HG02884 (cell line): ENCODE results near the gene B4GALT3.

Experiments
- ATAC-seq: cut with Tn5 transposase; IDR thresholded peaks from one replicate; pipeline ENCODE4 v1.9.1; 2021; ENCODE audit warnings: mild to moderate bottlenecking, moderate library complexity; ENCODE audit not compliant: unreplicated experiment

The B4GALT3 gene

DNA sequence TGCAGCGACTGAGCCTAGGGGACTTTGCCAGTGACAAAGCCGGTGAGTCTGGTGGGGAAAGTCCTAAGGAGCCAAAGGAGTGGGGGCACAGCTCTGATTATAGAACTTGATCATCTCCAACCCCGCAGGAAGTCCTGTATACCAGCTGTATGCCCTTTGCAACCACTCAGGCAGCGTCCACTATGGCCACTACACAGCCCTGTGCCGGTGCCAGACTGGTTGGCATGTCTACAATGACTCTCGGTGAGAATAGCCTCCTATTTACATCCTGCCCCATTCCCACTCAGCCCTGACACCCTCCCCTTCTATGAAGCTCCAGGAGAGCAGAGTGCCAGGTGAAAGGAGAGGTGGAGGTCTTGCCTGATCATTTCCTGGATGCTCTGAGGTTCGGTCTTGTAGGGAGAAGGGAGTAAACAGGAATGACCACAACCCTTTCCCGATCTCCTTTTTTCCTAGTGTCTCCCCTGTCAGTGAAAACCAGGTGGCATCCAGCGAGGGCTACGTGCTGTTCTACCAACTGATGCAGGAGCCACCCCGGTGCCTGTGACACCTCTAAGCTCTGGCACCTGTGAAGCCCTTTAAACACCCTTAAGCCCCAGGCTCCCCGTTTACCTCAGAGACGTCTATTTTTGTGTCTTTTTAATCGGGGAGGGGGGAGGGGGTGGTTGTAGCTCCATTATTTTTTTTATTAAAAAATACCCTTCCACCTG, 12.3 kb downstream of the B4GALT3 start:
- ATAC-seq, result no peak

DNA sequence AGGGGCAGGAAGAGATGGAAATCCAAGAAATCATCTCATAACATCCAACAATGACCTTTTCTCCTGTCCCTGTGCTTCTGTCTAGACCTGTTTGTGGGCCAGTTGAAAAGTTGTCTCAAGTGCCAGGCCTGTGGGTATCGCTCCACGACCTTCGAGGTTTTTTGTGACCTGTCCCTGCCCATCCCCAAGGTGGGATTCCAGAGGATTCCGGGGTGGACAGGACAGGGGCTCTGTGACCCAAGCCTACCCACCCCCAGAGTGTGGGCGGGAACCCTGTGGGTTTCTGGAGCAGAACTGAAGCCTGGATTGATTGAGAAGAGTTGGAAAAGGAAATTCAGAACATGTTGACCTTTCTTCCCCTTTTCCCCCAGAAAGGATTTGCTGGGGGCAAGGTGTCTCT, 13.5 kb downstream of the B4GALT3 start:
- no peak for ATAC-seq

DNA sequence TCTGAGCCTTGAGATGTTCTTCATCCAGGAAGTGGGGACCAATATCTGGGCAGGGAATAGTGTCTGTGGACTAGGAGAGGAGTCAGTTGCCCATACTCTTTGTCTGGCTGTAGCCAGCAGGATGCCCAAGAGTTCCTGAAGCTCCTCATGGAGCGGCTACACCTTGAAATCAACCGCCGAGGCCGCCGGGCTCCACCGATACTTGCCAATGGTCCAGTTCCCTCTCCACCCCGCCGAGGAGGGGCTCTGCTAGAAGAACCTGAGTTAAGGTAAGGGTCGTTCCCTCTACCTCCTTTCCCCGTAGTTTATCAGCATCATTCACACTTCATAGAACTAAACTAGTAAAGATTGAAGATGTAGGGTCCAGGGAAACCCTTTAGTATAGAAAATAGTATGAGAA, 14.5 kb downstream of the B4GALT3 start:
- no peak for ATAC-seq

DNA sequence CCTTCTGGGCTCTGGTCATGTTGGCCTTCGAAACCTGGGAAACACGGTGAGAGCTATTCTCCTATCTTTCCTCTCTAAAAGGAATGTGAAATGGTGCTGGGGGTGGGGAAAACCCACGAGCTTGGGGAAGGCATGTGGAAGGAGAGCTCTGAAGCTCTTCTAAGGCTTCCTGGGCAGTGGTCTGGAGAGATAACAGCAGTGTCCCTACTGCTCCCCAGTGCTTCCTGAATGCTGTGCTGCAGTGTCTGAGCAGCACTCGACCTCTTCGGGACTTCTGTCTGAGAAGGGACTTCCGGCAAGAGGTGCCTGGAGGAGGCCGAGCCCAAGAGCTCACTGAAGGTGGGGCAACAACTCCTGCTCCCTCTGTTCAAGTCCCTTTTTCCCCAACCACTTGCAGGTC, 15.3 kb downstream of the B4GALT3 start:
- no peak for ATAC-seq

DNA sequence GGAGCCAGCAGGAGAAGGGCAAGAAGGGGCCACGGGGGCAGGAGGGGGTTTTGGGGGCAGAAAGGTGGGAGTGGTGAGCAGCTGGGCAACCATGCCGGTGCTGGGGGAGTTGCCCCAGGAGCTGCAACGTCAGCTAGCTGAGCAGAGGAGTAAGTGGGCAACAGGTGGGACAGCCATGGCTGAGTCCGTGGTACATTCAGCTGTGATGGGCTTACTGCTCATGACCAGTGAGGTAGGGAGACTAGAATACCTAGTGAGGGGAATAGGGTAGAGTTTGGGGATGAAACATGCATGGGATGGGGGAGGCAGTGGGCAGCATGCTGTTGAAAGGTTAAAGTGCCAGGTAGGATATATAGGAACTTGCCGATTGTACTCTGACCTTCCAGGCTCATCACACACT, 15.7 kb downstream of the B4GALT3 start:
- ATAC-seq, result no peak

DNA sequence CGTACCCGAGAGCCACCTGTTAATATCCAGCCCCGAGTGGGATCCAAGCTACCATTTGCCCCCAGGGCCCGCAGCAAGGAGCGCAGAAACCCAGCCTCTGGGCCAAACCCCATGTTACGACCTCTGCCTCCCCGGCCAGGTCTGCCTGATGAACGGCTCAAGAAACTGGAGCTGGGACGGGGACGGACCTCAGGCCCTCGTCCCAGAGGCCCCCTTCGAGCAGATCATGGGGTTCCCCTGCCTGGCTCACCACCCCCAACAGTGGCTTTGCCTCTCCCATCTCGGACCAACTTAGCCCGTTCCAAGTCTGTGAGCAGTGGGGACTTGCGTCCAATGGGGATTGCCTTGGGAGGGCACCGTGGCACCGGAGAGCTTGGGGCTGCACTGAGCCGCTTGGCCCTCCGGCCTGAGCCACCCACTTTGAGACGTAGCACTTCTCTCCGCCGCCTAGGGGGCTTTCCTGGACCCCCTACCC, 16.6 kb downstream of the B4GALT3 start:
- no peak for ATAC-seq

DNA sequence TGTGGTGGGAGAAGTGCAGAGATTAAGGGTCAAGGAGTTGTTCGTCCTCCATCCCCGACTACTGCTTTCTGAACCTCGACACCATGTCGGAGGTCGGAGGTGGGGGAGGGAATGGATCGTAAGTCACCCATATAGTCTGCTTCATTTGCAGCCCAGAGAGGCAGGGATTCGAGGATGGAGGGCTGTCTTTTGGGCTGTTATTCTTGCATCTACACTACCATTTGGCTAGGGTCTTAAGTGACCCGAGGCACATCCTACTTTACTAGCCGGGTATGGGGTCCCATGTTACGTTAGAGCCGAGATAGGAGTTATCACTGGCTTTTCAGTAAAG, 17.4 kb downstream of the B4GALT3 start:
- ATAC-seq, result no peak

DNA sequence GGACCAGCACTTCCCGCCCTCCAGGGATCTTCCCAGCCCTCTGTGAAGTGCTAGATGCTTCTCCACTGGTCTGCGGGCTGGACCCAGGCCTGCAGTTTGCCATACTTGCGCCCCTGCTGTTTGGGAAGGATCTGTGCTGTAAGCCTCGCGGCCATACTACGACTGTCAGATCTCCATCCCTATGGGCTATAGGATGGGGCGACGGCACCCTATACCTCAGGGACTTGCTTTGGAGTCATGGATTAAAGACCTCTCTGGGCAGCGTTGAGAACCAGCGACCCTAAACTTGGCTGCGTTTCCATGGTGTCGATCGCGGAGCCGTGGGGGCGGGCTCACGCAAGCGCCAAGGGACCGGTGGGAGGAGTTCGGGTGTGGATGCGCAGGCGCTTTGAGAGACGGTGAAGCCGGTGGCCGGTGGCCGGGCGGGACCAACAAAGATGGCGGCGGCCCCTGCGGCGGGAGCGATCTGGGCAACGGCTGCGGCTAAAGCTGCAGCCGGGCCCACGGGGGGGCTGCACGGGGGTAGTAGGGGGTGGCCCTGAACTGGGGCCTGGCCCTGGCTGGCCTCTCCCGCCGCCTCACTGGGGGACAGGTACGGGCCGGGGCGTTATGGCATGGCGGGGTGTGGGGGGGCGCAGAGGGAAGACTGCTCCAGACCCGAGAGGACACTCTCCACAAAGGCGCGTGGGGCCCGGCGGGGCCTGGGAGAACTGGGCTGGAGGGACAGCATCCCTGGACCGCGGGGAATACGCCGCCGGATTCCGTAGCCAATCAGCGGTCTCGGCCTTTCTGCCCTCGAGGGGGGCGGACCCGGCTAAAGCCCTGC, 18.0 kb downstream of the B4GALT3 start, which contains the start of gene USP21:
Gene USP21, plus strand, starts transcription at position 414 of the 826 bp plus-strand sequence. CDS start 1,141 bp downstream, outside the sequence.
- ATAC-seq, result peak; percentile 92

DNA sequence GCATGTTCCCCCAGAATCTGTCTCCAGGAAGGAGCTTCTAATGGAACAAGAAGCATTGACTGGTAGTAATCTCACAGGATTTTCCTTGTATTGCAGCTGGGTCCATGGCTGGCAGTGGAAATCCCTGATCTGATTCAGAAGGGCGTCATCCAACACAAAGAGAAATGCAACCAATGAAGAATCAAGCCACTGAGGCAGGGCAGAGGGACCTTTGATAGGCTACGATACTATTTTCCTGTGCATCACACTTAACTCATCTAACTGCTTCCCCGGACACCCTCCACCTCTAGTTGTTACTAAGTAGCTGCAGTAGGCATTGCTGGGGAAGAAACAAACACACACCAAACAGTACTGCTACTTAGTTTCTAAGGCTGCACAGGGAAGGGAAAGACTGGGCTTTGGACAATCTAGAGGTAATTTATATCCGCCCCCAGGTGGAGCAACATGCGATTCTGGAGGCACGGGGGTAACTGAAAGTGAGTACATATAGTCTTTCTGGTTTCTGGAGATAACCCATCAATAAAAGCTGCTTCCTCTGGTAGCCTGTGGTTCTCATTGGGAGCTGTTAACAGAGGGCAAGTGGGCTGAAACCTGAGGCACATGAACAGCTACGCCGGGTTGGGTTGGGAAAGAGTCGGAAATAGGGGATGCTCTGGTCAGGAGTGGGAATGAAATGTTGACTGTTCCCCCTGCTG, 18.8 kb downstream of the B4GALT3 start:
- no peak for ATAC-seq

DNA sequence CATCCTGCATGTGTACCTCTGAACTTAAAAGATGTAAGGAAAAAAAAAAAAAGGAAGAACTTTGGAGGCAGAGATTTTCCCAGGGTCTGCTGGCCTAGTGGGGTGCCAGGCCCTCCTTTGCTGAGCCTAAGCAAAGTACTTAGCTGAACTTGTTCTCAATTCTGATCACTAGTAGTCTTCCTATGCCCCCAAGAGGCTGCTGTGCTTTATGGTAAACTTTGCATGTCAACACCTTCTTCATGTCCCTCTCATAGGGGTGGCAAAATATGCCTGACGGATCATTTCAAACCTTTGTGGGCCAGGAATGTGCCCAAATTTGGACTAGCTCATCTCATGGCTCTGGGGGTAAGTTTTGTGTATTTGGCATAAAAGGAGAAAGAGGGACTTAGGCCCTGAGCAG, 19.4 kb downstream of the B4GALT3 start:
- no peak for ATAC-seq

DNA sequence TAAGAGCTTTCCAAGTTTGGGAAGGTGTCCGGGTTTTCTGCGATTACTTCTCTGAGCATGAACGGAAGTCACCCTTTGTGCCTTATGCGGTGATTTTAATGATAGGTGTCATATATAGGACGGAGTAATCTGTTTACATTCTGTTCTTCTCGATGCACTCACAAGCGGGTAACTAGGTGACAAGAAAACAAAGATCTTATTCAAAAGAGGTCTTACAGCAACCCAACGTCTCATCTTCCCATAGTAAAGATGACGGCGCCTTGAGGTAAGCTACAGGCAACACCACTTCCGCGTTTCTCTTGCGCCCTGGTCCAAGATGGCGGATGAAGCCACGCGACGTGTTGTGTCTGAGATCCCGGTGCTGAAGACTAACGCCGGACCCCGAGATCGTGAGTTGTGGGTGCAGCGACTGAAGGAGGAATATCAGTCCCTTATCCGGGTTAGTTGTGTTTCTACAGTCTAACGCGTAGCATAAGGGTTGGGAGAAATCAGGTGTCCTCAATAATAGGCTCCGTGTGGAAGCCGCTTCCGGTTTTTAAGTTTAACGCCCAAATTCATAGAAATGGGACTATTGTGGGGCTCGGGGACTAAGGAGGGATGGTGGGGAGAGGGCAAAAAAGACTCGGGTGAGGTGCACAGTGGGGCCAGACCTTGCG, 23.5 kb downstream of the B4GALT3 start, which contains the start of gene UFC1:
Gene UFC1, plus strand, starts transcription at position 297 of the 656 bp plus-strand sequence. Its CDS starts 20 bp downstream, at position 317.
- ATAC-seq, result peak; percentile 80

DNA sequence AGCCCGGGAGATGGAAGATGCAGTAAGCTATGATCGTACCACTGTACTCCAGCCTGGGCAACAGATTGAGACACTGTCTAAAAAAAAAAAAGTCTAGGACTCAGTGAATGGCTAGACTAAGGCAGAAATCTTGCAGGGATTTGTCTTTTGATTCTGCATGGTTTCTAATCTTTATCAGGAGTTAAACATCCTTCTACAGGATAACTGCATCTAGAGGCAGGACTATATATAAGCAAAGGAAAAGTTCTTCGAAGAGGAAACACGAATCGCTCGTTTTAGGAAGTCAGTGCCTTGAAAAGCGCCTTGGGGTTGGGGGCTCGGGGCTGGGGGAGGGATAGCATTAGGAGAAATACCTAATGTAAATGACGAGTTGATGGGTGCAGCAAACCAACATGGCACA, 24.1 kb downstream of the B4GALT3 start:
- no peak for ATAC-seq

DNA sequence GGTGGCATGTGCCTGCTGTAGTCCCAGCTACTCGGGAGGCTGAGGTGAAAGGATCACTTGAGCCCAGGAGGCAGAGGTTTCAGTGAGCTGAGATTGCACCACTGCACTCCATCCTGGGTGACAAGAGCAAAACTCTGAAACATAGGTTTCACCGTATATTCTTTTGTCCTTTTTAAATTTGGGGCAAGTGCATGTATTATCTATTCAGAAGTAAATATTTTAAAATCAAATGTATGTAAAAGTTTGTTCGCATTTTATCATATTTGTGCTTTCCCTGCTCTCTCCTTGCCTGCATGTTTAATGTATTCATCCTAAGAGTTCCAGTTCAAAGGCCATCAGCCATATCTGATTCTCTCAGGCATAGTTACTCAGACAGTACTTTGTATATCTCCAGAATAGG, 31.5 kb downstream of the B4GALT3 start:
- ATAC-seq, result no peak

DNA sequence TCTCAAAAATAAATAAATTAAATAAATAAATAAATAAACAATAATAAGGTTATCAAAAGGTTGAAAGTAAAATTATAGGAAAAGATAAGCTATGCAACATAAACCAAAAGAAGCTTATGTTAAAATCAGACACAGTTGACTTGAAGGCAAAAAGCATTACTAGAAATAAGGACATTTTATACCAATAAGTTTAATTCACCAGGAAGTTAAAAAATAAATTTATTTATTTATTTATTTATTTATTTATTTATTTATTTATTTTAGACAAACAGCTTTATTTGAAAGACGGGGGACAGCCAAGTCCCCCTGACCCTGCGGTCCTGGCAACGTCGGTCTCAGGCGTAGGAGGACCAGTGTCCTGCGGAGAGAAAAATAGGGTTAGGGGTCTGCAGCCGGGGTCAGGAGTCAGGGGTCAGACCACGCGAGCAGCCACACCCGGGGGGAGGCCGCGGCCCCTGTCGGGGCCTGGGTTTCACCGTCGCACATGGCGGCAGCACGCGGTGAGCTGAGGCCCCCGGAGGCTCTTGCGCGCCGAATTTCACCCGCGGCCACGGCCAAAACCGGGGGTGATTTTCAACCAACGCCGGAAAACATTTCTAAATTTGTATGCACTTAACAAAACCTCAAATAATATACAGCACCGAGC, 36.4 kb downstream of the B4GALT3 start:
- ATAC-seq, result no peak

DNA sequence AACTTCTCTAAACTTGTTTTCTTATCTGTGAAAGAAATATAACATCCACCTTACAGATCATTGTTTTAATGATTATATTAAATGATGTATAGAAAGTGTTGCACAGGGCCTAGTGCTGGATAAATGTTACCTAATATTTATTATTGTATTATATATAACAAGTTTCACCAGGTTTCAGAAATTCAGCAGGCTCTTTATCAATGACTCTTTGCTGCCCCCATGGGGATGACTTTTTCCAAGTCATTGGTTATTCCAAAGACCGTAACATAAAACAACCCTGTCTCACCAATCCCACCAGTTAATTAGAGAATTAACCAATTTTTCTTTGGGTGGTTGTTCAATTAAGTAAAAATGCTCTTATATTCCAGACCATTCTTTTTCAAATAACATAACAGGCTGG, 37.5 kb downstream of the B4GALT3 start:
- ATAC-seq, result no peak

DNA sequence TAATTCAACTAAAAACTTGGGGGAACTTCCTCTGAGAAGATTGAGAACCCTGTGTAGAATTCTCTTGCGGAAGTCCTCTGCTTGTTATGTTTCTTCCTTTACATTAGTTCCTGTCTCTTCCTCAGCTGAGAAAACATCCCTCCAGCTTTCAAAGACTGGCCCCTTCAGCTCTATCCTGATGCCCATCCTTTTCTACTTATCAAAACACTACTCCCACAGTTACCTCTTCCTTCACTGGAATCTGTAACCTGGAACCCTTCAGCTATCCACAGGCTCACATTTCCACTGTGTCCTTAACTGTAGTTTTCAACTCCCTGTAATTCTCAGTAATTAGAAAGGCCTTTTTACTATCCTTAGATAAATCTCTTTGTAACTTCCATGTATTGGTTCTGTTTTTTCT, 38.9 kb downstream of the B4GALT3 start:
- ATAC-seq, result no peak

DNA sequence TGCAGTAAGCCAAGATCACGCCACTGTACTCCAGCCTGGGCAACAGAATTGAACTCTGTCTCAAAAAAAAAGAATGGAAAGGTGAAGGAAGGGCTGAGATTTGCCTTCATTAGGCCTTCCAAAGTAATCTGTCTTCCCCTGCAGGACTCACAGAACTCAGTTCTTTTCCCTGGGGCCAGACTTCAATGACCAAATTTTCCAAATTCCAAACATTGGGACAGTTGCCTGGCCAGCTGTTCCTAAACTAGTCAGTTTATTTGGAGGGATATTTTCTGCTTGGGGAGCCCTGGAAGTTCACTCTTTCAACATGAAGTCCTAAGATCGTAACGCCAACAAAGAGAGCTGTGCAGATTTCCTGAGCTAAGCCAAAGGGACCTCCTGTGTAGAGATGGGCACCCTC, 39.4 kb downstream of the B4GALT3 start:
- ATAC-seq, result no peak

DNA sequence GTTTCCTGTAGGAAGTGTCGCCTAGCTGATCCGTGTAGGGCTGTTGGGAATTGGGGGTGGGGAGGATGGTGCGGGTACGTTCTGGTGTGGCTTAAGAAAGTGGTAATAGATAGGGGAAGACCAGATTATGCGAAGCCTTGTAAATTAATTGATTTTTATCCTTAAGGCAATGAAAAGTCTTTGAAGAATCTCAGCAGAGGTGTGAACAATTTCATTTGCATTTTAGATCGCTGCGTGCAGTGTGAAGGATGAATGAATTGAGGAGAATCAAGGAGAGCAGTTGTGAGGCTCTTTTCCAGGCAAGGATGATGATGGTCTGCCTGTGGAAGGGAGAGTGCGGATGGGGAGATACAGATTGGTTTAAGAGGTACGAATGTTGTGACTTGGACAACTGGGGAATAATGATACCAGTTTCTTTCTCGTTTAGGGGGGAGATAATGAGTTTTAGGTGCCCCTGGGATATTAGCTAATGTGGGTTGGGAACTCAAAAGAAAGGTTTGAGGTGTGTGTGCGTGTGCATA, 44.0 kb downstream of the B4GALT3 start:
- peak; percentile 9 for ATAC-seq

DNA sequence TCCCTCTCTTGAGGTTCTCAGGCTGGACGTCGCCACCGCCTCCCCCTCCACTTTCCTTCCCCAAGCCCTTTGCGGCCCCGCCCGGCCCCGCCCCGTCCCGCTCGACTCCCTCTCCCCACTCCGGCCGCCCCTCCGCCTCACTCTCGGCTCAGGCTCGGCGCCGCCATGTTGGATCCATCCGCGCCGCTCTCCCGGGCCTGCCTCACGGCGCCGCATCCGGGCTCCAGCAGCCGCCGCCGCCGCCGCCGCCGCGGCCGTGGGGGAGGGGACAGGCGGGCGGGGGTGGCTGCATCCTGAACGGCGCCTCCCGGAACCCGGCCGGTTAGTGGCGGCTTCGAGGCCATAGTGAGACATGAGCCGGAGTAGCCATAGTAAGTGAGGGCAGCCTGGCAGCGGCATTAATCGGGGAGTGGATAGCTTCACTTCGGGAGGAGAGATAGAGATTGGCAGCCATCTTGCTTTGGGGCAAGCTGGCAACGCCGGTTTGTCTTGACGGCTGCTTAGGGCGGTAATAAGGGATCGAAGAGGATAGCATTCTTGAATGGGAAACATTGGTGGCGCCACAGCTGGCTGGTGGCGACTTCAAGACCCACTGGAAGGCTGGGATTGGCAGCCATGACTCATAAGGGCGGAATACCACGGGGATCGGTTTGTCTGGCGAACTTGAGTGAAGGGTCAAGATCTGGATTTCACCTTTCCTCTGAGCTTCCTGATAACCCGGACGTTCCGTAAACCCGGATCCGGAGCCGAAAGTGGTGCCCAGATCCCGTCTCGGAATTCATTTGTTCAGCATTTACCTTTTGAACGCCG, 44.7 kb downstream of the B4GALT3 start, which contains the start of gene DEDD:
Gene DEDD, minus strand, starts transcription at position 258 of the 810 bp plus-strand sequence. CDS start 8,205 bp downstream, outside the sequence.
- ATAC-seq, result peak; percentile 92
